ENCODE results near the gene SNAPIN. TPM values are rescaled to one million over a fixed set of nuclear protein-coding genes. Genes with fewer than 3 reads are reported as not detected.
A peak's percentile ranks its signal among the peaks of the same experiment; 100 is the strongest.

The SNAPIN gene
- total RNA-seq, 1 donor from 2014 or later: 43.2 TPM

- no peaks in the 10 kb centered on the region for H3K36me3 ChIP-seq
- peak in 1 of 2 donors; percentile 97 for DNase-seq (ENCODE audit: extremely low spot score in 2 of 2)
- TF ChIP-seq, protein P1, sequence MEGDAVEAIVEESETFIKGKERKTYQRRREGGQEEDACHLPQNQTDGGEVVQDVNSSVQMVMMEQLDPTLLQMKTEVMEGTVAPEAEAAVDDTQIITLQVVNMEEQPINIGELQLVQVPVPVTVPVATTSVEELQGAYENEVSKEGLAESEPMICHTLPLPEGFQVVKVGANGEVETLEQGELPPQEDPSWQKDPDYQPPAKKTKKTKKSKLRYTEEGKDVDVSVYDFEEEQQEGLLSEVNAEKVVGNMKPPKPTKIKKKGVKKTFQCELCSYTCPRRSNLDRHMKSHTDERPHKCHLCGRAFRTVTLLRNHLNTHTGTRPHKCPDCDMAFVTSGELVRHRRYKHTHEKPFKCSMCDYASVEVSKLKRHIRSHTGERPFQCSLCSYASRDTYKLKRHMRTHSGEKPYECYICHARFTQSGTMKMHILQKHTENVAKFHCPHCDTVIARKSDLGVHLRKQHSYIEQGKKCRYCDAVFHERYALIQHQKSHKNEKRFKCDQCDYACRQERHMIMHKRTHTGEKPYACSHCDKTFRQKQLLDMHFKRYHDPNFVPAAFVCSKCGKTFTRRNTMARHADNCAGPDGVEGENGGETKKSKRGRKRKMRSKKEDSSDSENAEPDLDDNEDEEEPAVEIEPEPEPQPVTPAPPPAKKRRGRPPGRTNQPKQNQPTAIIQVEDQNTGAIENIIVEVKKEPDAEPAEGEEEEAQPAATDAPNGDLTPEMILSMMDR (IDR thresholded peaks at IDR 0.05): no peak
- TF ChIP-seq POLR2A (IDR thresholded peaks at IDR 0.05) (no peak), POLR2AphosphoS5 (IDR thresholded peaks at IDR 0.05; ENCODE audit: insufficient read depth in 1 of 2, low read depth in 1 of 2) (peak in 1 of 2 donors; percentile 82)
- no peaks in the 10 kb centered on the region for H3K27me3 ChIP-seq
- H3K9me3 ChIP-seq: no peaks in the 10 kb centered on the region
- peak overlapping the region in 1 of 2 donors; percentile 1 for H3K4me3 ChIP-seq
- H3K27ac ChIP-seq: peak overlapping the region; percentile 88
- intact Hi-C loops (cut with DNase I): no loop called here
- peaks cover 24% of the 10 kb centered on the region for H3K4me1 ChIP-seq
Observed at GRCh38 chr1:153697191-153698019, 38.9 kb downstream of the SNAPIN start.

DNA sequence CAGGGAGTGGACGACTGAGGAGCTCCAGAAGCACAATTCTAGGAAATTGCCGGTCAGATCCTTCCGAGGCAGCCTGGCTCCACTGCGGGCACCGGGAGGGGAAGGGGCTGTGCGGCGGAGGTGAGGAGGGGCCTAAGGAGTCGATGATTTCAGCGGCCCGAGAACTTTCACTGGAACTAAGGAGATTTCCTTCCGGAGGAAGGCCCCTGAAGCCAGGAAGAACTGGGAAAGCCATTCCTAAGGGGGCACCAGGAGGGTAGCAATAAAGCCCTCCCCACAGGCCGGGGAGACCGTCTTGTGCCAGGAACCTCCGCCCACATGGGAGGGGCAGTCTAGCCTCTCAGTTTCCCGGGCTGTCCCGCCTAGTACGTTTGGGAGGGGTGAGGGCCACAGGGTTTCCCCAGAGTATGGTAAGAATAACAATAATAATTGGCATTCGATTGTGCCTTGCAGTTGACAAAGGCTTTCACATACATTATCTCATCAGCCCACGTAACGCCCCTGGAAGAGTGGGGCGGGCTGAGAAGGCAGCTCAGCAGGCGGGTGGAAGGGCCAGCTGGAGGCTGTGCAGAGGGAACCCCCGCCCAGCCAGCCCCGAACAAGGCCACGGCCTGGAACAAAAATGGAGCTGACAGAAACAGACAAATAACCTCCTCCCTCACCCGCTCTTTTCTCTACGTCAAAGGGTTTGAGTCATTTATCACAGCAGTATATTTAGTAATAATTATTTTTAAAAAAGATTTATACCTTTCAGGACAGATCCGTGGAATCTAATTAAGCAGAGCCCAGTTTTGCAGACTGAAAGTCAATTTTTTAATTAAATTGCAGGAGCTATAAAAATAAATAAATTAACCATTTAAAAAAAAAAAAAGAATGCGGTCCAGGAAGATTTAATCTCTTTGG, 39.8 kb downstream of the SNAPIN start:
- DNase-seq (ENCODE audit: extremely low spot score in 2 of 2): no peak
- H3K27ac ChIP-seq: peak overlapping the region; percentile 88
- H3K4me3 ChIP-seq: no peak overlapping the region
- TF ChIP-seq, protein P1 (IDR thresholded peaks at IDR 0.05): no peak
- TF ChIP-seq POLR2AphosphoS5 (IDR thresholded peaks at IDR 0.05; ENCODE audit: insufficient read depth in 1 of 2, low read depth in 1 of 2) (peak in 1 of 2 donors; percentile 31), POLR2A (IDR thresholded peaks at IDR 0.05) (no peak)
- no peaks in the 10 kb centered on the region for H3K9me3 ChIP-seq
- H3K27me3 ChIP-seq: no peaks in the 10 kb centered on the region
- H3K4me1 ChIP-seq: peaks cover 24% of the 10 kb centered on the region
- intact Hi-C loops (cut with DNase I): no loop called here
- no peaks in the 10 kb centered on the region for H3K36me3 ChIP-seq

DNA sequence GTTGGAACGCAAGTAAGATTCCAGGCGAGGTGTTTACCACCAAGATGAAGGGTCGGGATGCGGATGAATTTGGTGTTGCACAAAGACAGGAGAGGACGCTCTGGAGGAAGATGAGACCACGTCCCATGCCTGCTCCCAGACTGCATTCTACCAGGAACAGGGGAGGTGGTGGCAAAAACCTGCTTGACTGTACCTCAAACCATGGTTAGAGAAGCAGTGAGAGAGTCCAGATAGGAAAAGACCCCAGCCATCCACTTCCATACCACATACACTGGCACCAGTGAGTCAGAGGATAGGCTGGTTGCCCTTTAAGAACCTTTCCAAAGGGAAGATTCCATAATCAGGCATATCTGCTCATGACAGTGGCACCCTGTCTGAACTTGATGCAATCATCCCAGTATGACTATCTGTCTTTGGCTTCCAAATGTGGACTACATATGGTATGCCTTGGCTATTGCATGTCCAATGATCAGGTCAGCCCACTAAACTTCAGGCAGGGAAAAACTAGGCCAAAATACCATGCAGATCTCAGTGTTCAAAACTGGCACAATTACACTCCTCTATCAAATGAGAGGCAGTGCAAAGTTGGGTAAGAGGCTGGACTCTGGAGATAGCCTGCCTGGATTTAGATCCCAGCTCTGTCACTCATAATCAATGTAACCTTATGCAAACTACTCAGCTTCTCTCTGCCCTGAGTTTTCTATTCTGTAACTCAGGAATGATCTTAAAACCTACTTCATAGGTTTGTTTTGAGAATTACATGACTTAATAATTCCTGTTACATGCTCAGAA, 40.6 kb downstream of the SNAPIN start:
- Histone ChIP-seq H3K4me3 (no peak overlapping the region), H3K36me3 (no peaks in the 10 kb centered on the region), H3K9me3 (no peaks in the 10 kb centered on the region), H3K27ac (peak overlapping the region; percentile 88), H3K27me3 (no peaks in the 10 kb centered on the region), H3K4me1 (peaks cover 24% of the 10 kb centered on the region)
- no peak for DNase-seq (ENCODE audit: extremely low spot score in 2 of 2)
- TF ChIP-seq POLR2A (IDR thresholded peaks at IDR 0.05) (no peak), POLR2AphosphoS5 (IDR thresholded peaks at IDR 0.05; ENCODE audit: insufficient read depth in 1 of 2, low read depth in 1 of 2) (no peak)
- TF ChIP-seq, protein P1 (IDR thresholded peaks at IDR 0.05): no peak
- intact Hi-C loops (cut with DNase I): no loop called here

DNA sequence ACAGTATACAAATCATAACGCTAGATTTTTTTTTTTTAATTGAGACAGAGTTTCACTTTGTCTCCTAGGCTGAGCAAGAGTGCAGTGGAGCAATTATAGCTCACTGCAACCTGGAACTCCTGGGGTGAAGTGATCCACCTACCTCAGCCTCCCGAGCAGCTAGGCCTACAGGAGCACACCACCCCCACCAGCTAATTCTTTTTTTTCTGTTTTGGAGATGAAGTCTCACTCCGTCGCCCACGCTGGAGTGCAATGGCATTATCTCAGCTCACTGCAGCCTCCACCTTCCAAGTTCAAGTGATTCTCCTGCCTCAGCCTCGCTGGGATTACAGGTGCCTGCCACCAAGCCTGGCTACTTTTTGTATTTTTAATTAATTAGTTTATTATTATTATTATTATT, 41.3 kb downstream of the SNAPIN start:
- intact Hi-C loops (cut with DNase I): no loop called here
- no peak for DNase-seq (ENCODE audit: extremely low spot score in 2 of 2)
- Histone ChIP-seq H3K4me1 (peaks cover 24% of the 10 kb centered on the region), H3K9me3 (no peaks in the 10 kb centered on the region), H3K27ac (no peak overlapping the region), H3K4me3 (no peak overlapping the region), H3K36me3 (no peaks in the 10 kb centered on the region), H3K27me3 (no peaks in the 10 kb centered on the region)
- TF ChIP-seq POLR2AphosphoS5 (IDR thresholded peaks at IDR 0.05; ENCODE audit: insufficient read depth in 1 of 2, low read depth in 1 of 2) (no peak), POLR2A (IDR thresholded peaks at IDR 0.05) (no peak)
- TF ChIP-seq, protein P1 (IDR thresholded peaks at IDR 0.05): no peak
